ENCODE data around the gene FAM161B.

DNA sequence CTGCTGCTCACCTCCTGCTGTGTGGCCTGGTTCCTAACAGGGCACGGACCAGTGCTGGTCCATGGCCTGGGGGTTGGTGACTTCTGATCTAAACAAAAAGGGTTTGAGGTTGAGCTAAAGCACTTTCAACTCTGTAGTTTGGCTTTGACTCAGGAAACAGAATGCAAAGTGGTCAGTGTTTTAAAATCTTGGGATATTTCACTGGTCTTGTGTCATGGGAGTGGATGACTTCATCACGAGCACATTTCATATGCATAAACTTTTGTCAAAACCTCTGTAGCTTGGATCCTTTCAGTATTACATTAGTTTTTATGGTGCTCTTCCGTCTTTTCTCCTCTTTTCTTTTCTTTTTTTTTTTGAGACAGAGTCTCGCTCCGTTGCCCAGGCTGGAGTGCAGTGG lies 25.6 kb downstream of the FAM161B start:
- no peak for TF ChIP-seq EZH2phosphoT487 (IDR thresholded peaks at IDR 0.05)
- TF ChIP-seq, protein P1, sequence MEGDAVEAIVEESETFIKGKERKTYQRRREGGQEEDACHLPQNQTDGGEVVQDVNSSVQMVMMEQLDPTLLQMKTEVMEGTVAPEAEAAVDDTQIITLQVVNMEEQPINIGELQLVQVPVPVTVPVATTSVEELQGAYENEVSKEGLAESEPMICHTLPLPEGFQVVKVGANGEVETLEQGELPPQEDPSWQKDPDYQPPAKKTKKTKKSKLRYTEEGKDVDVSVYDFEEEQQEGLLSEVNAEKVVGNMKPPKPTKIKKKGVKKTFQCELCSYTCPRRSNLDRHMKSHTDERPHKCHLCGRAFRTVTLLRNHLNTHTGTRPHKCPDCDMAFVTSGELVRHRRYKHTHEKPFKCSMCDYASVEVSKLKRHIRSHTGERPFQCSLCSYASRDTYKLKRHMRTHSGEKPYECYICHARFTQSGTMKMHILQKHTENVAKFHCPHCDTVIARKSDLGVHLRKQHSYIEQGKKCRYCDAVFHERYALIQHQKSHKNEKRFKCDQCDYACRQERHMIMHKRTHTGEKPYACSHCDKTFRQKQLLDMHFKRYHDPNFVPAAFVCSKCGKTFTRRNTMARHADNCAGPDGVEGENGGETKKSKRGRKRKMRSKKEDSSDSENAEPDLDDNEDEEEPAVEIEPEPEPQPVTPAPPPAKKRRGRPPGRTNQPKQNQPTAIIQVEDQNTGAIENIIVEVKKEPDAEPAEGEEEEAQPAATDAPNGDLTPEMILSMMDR (IDR thresholded peaks at IDR 0.05): no peak

All from neural progenitor cell (in vitro differentiated cells).